Karpas-422 (cell line): Measurements from ENCODE around the gene CTSW. TPM values are rescaled to one million over a fixed set of nuclear protein-coding genes. Genes with fewer than 3 reads are reported as not detected.
A peak's percentile ranks its signal among the peaks of the same experiment; 100 is the strongest.

ENCODE experiments used
- DNase-seq: peaks from one replicate; pipeline ENCODE4 v3.0.0-alpha.2; 2015
- H2AFZ ChIP-seq: fragments of 200-600 bp; sonication (generic); 2 replicates; pipeline ENCODE4 v1.6.1; 2014; ENCODE audit warnings: antibody characterized with exemption, low read length, mixed read lengths
- H3K27ac ChIP-seq: fragments of 200-600 bp; sonication (generic); 2 replicates; pipeline ENCODE4 v1.5.1; 2014; ENCODE audit warnings: mild to moderate bottlenecking, low read length, moderate library complexity
- H3K27me3 ChIP-seq: fragments of 200-600 bp; sonication (generic); 2 replicates; pipeline ENCODE4 v1.6.1; 2014; ENCODE audit warnings: low read length, mixed read lengths
- H3K36me3 ChIP-seq: fragments of 200-600 bp; sonication (generic); 2 replicates; pipeline ENCODE4 v1.6.1; 2014; ENCODE audit warnings: low read length, mixed read lengths; ENCODE audit not compliant: insufficient read depth
- H3K4me1 ChIP-seq: fragments of 200-600 bp; sonication (generic); 2 replicates; pipeline ENCODE4 v1.6.1; 2014; ENCODE audit warnings: mild to moderate bottlenecking, low read length, mixed read lengths
- H3K4me2 ChIP-seq: fragments of 200-600 bp; sonication (generic); 2 replicates; pipeline ENCODE4 v1.6.1; 2014; ENCODE audit warnings: low read length, low read depth, mild to moderate bottlenecking; ENCODE audit not compliant: poor library complexity, severe bottlenecking
- H3K4me3 ChIP-seq: fragments of 200-600 bp; sonication (generic); 2 replicates; pipeline ENCODE4 v1.5.1; 2014; ENCODE audit warnings: mild to moderate bottlenecking, antibody characterized with exemption, low read length, mixed read lengths
- H3K79me2 ChIP-seq: fragments of 200-600 bp; sonication (generic); 2 replicates; pipeline ENCODE4 v1.6.1; 2014; ENCODE audit warnings: mild to moderate bottlenecking, low read length, mixed read lengths
- H3K9ac ChIP-seq: fragments of 200-600 bp; sonication (generic); 2 replicates; pipeline ENCODE4 v1.6.0; 2014; ENCODE audit warnings: low read length
- H3K9me2 ChIP-seq: fragments of 200-600 bp; sonication (generic), shearing (Covaris generic); replicated peaks from 2 replicates; pipeline ENCODE4 v1.6.0; 2014; ENCODE audit warnings: mild to moderate bottlenecking, low read length, moderate library complexity; ENCODE audit not compliant: insufficient read depth
- H3K9me3 ChIP-seq: fragments of 300-700, 200-600 bp; sonication (generic); 2 replicates; pipeline ENCODE4 v1.6.1; 2014; ENCODE audit warnings: low read length, mixed read lengths
- H4K20me1 ChIP-seq: fragments of 200-600 bp; sonication (generic); 2 replicates; pipeline ENCODE4 v1.6.1; 2014; ENCODE audit warnings: mild to moderate bottlenecking, antibody characterized with exemption, low read length, low read depth; ENCODE audit not compliant: insufficient read depth
- total RNA-seq: library from RNA; depleted of rRNA; stranded (reverse); fragments of >200 nt; shearing (Covaris generic); gene quantifications from 2 replicates; pipeline ENCODE4 v1.2.3, GENCODE V29; 2014; ENCODE audit warnings: low replicate concordance; rRNA removed

The CTSW gene
- total RNA-seq, 1 experiment from 2014 or later, result not detected

GRCh38 chr11:65925397-65925796 lies 45.8 kb downstream of the CTSW start:
- H3K27ac ChIP-seq, result no peak overlapping the region
- no peaks in the 10 kb centered on the region for H3K79me2 ChIP-seq
- DNase-seq, result no peak
- no peaks in the 10 kb centered on the region for H4K20me1 ChIP-seq
- H3K9me2 ChIP-seq, result no peaks in the 10 kb centered on the region
- no peaks in the 10 kb centered on the region for H3K36me3 ChIP-seq
- no peak overlapping the region for H3K9ac ChIP-seq
- H3K4me3 ChIP-seq, result no peak overlapping the region
- H2AFZ ChIP-seq, result no peak overlapping the region
- no peaks in the 10 kb centered on the region for H3K27me3 ChIP-seq
- H3K4me1 ChIP-seq, result peaks cover 10% of the 10 kb centered on the region
- no peaks in the 10 kb centered on the region for H3K9me3 ChIP-seq
- no peak overlapping the region for H3K4me2 ChIP-seq

DNA sequence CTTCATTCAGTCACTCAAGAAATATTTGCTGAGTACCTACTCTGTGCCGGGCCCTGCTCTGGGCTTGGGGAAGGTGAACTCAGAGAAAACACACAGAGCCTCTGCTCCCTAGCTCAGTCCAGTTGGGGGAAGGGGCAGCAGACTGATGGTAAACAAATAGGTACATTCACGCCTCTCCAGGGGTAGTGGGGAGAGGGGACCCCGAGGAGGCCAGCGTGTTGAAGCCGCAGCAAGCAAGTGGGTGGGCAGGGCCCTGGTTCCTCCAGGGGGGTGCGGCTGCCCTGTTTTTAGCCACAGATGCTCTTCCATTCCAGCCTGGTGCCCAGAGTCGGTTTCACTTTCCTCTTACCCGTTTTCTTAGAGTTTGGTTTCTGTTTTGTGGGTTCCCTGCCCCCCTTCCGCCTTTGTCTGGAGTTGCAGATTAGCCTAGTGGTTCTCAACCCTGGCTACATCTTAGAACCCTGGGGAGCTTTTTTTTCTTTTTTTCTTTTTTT lies 48.3 kb downstream of the CTSW start:
- Histone ChIP-seq H3K4me1 (peaks cover 6% of the 10 kb centered on the region), H3K4me3 (no peak overlapping the region), H2AFZ (no peak overlapping the region), H4K20me1 (no peaks in the 10 kb centered on the region), H3K27ac (no peak overlapping the region), H3K4me2 (no peak overlapping the region), H3K79me2 (no peaks in the 10 kb centered on the region), H3K36me3 (no peaks in the 10 kb centered on the region), H3K9me2 (no peaks in the 10 kb centered on the region), H3K9me3 (no peaks in the 10 kb centered on the region), H3K9ac (peak overlapping the region; percentile 2; the same call in 1 of the 2 replicates), H3K27me3 (no peaks in the 10 kb centered on the region)
- peak; percentile 68 for DNase-seq

DNA sequence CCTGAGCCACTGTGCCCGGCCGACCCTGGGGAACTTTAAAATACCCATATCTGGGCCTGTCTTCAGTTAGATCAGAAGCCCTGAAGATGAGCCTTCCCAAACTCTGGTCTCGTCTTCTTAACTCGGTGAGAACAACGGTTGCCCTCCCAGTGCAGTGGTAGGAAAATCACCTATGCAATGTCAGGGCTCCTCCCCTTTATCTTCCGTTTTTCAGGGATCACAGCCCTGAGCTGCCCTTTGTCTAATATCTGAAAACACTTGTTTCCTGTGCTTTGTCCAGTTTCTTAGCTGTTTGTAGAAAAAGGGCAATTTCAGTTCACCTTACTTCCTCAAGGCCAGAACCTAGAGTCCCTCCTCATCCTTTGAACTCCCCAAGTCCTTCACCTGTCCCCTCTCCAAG lies 49.0 kb downstream of the CTSW start:
- no peaks in the 10 kb centered on the region for H3K9me2 ChIP-seq
- H3K4me2 ChIP-seq, result no peak overlapping the region
- no peaks in the 10 kb centered on the region for H3K9me3 ChIP-seq
- H3K4me1 ChIP-seq, result peaks cover 6% of the 10 kb centered on the region
- no peaks in the 10 kb centered on the region for H3K79me2 ChIP-seq
- no peaks in the 10 kb centered on the region for H4K20me1 ChIP-seq
- no peak overlapping the region for H3K27ac ChIP-seq
- no peak overlapping the region for H3K4me3 ChIP-seq
- H2AFZ ChIP-seq, result no peak overlapping the region
- no peaks in the 10 kb centered on the region for H3K27me3 ChIP-seq
- H3K9ac ChIP-seq, result no peak overlapping the region
- DNase-seq, result no peak
- no peaks in the 10 kb centered on the region for H3K36me3 ChIP-seq

DNA sequence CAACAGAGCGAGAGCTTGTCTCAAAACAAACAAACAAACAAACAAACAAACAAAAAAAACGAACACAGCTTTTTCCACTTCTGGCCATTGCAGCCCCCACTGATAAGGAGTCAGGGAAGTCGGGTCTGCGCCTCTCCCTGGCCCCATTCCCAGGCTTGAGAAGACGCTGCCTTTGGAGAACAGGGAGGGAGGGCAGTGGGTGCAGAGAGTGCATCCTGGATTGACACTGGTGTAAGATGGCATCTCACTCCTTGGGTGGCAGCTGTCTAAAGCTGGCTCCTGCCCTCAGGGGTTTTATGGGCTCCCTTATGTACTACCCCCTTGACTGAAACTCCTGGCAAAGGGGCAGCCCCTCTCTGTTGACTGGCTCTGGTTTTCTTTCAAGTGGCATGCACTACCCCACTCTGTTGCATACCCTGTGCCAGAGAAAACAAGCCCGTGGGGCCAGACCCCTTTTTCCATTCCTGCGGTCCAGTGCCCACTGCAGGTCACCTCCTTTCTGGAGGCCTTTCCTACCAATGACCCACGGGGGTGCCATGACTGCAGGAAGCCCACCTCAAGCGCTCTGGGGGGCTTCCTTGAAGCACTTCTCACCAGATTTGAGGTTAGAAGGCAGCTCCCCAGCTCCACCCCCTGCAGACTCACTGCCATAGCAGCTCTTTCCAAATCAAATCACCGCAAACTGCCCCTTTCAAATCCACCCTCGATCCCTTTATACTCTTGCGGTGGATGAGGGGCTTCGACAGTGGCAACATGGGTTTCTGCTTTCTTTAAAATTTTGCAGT lies 52.3 kb downstream of the CTSW start:
- H3K9ac ChIP-seq, result no peak overlapping the region
- peaks cover 6% of the 10 kb centered on the region for H3K4me1 ChIP-seq
- H3K27me3 ChIP-seq, result no peaks in the 10 kb centered on the region
- no peaks in the 10 kb centered on the region for H3K79me2 ChIP-seq
- no peaks in the 10 kb centered on the region for H3K36me3 ChIP-seq
- no peaks in the 10 kb centered on the region for H3K9me3 ChIP-seq
- no peak overlapping the region for H3K27ac ChIP-seq
- H2AFZ ChIP-seq, result no peak overlapping the region
- no peaks in the 10 kb centered on the region for H4K20me1 ChIP-seq
- H3K4me3 ChIP-seq, result no peak overlapping the region
- H3K9me2 ChIP-seq, result no peaks in the 10 kb centered on the region
- H3K4me2 ChIP-seq, result no peak overlapping the region
- no peak for DNase-seq

GRCh38 chr11:65932558-65932919 lies 52.9 kb downstream of the CTSW start:
- Histone ChIP-seq H3K9ac (no peak overlapping the region), H3K9me2 (no peaks in the 10 kb centered on the region), H2AFZ (no peak overlapping the region), H3K27me3 (no peaks in the 10 kb centered on the region), H3K9me3 (no peaks in the 10 kb centered on the region), H3K4me2 (no peak overlapping the region), H3K27ac (no peak overlapping the region), H3K4me1 (peaks cover 6% of the 10 kb centered on the region), H3K79me2 (no peaks in the 10 kb centered on the region), H3K36me3 (no peaks in the 10 kb centered on the region), H3K4me3 (no peak overlapping the region), H4K20me1 (no peaks in the 10 kb centered on the region)
- DNase-seq, result no peak

Other genes starting within 250 kb of the CTSW start
- 74.6 and 123 TPM in 2 replicates for gene SIPA1, start 241.7 kb upstream of the CTSW start, total RNA-seq
- gene RELA, start 216.9 kb upstream of the CTSW start, total RNA-seq, result 42.6 and 44.0 TPM in 2 replicates
- gene KAT5, start 167.6 kb upstream of the CTSW start, total RNA-seq, result 17.8 and 23.9 TPM in 2 replicates
- gene RNASEH2C, start 159.0 kb upstream of the CTSW start, total RNA-seq, result 70.7 and 133 TPM in 2 replicates
- gene AP5B1, start 98.9 kb upstream of the CTSW start, total RNA-seq, result 11.1 and 19.8 TPM in 2 replicates
- not detected in 2 replicates for gene OVOL1, start 92.8 kb upstream of the CTSW start, total RNA-seq
- not detected in 2 replicates for gene SNX32, start 45.9 kb upstream of the CTSW start, total RNA-seq
- gene CFL1, start 21.7 kb upstream of the CTSW start, total RNA-seq, result 514 and 827 TPM in 2 replicates
- 41.3 and 89.0 TPM in 2 replicates for gene MUS81, start 19.4 kb upstream of the CTSW start, total RNA-seq
- gene EFEMP2, start 7.0 kb upstream of the CTSW start, total RNA-seq, result 1.3 and 2.6 TPM in 2 replicates
- gene FIBP, start 8.6 kb downstream of the CTSW start, total RNA-seq, result 207 and 248 TPM in 2 replicates
- gene CCDC85B, start 10.8 kb downstream of the CTSW start, total RNA-seq, result 21.3 and 56.7 TPM in 2 replicates
- not detected in 2 replicates for gene FOSL1, start 20.6 kb downstream of the CTSW start, total RNA-seq
- gene C11orf68, start 39.2 kb downstream of the CTSW start, total RNA-seq, result 7.3 and 11.0 TPM in 2 replicates
- 66.2 and 111 TPM in 2 replicates for gene DRAP1, start 39.6 kb downstream of the CTSW start, total RNA-seq
- gene TSGA10IP, start 65.6 kb downstream of the CTSW start, total RNA-seq, result not detected in 2 replicates
- gene SART1, start 81.9 kb downstream of the CTSW start, total RNA-seq, result 23.1 and 63.2 TPM in 2 replicates
- gene EIF1AD, start 122.3 kb downstream of the CTSW start, total RNA-seq, result 39.4 and 57.0 TPM in 2 replicates
- 44.3 and 84.2 TPM in 2 replicates for gene BANF1, start 122.7 kb downstream of the CTSW start, total RNA-seq
- gene CST6, start 132.2 kb downstream of the CTSW start, total RNA-seq, result not detected in 2 replicates
- gene CATSPER1, start 146.6 kb downstream of the CTSW start, total RNA-seq, result not detected in 2 replicates
- not detected in 2 replicates for gene GAL3ST3, start 169.3 kb downstream of the CTSW start, total RNA-seq
- 89.0 and 166 TPM in 2 replicates for gene SF3B2, start 172.5 kb downstream of the CTSW start, total RNA-seq
- 60.5 and 81.1 TPM in 2 replicates for gene PACS1, start 190.4 kb downstream of the CTSW start, total RNA-seq